Fibroblast of peridontal ligament (primary cell): ENCODE data around the gene PTPN13.
"Not testable (repeated sequence)": the region's sequence is repeated elsewhere in the genome, so short reads cannot be mapped to it uniquely, and the experiment has no call there.

ENCODE experiments used
- DNase-seq: peaks from one replicate; pipeline ENCODE4 v3.0.0-alpha.2; 2010; ENCODE audit errors: extremely low read depth

The PTPN13 gene

GRCh38 chr4:86641516-86642090, 47.5 kb downstream of the PTPN13 start:
- DNase-seq, result no peak

- DNase-seq, result no peak
Observed at GRCh38 chr4:86644892-86645291, 50.8 kb downstream of the PTPN13 start.

- DNase-seq, result no peak
Observed at GRCh38 chr4:86652332-86652932, 58.3 kb downstream of the PTPN13 start.

- DNase-seq, result no peak
Observed at GRCh38 chr4:86653237-86653865, 59.2 kb downstream of the PTPN13 start.

- DNase-seq, result not testable (repeated sequence)
Observed at GRCh38 chr4:86656781-86657180, 62.7 kb downstream of the PTPN13 start.

GRCh38 chr4:86657382-86657781, 63.3 kb downstream of the PTPN13 start:
- DNase-seq, result no peak

- no peak for DNase-seq
Observed at GRCh38 chr4:86657910-86658309, 63.8 kb downstream of the PTPN13 start.

- DNase-seq, result no peak
Observed at GRCh38 chr4:86660401-86660800, 66.3 kb downstream of the PTPN13 start.

GRCh38 chr4:86661006-86661405, 66.9 kb downstream of the PTPN13 start:
- DNase-seq, result no peak

- DNase-seq, result no peak
Observed at GRCh38 chr4:86661418-86661817, 67.3 kb downstream of the PTPN13 start.

GRCh38 chr4:86664959-86665358, 70.8 kb downstream of the PTPN13 start:
- peak; percentile 88 for DNase-seq

- DNase-seq, result no peak
Observed at GRCh38 chr4:86670298-86670697, 76.2 kb downstream of the PTPN13 start.

GRCh38 chr4:86670756-86671155, 76.6 kb downstream of the PTPN13 start:
- peak; percentile 88 for DNase-seq

- DNase-seq, result no peak
Observed at GRCh38 chr4:86675548-86675947, 81.4 kb downstream of the PTPN13 start.

GRCh38 chr4:86678796-86679195, 84.7 kb downstream of the PTPN13 start:
- no peak for DNase-seq

- DNase-seq, result no peak
Observed at GRCh38 chr4:86679441-86679840, 85.3 kb downstream of the PTPN13 start.

- no peak for DNase-seq
Observed at GRCh38 chr4:86683167-86683566, 89.1 kb downstream of the PTPN13 start.

- no peak for DNase-seq
Observed at GRCh38 chr4:86683983-86684382, 89.9 kb downstream of the PTPN13 start.

GRCh38 chr4:86685401-86685800, 91.3 kb downstream of the PTPN13 start:
- peak; percentile 47 for DNase-seq

GRCh38 chr4:86686741-86687140, 92.6 kb downstream of the PTPN13 start:
- no peak for DNase-seq

GRCh38 chr4:86688026-86688425, 93.9 kb downstream of the PTPN13 start:
- no peak for DNase-seq

GRCh38 chr4:86704601-86705000, 110.5 kb downstream of the PTPN13 start:
- DNase-seq, result no peak

GRCh38 chr4:86706923-86707597, 112.9 kb downstream of the PTPN13 start:
- peak; percentile 17 for DNase-seq
